OCI-LY7 (cell line): ENCODE measurements around the gene MRGPRE. TPM values are rescaled to one million over a fixed set of nuclear protein-coding genes. Genes with fewer than 3 reads are reported as not detected.

ENCODE experiments used
- BruUV-seq: library from RNA; stranded (reverse); fragments of 400-500 nt; replicated peaks from 2 replicates; lab custom pipeline; 2021; lab: Mats Ljungman, UMichigan
- CTCF ChIA-PET: fragments of 300-600 bp; sonication (Branson Sonifier 250); formaldehyde crosslinking; loops from one replicate; lab custom pipeline; 2022; ENCODE audit warnings: antibody characterized with exemption; ENCODE audit not compliant: unreplicated experiment; lab: Charles Lee
- POLR2A ChIA-PET: fragments of 300-600 bp; sonication (Branson Sonifier 250); formaldehyde crosslinking; loops from one replicate; lab custom pipeline; 2022; ENCODE audit warnings: antibody characterized with exemption; lab: Charles Lee
- DNase-seq: peaks from one replicate; pipeline ENCODE4 v3.0.0-alpha.2; 2015; ENCODE audit warnings: low spot score
- H2AFZ ChIP-seq: fragments of 200-600 bp; sonication (generic), shearing (Covaris generic); 2 replicates; pipeline ENCODE4 v1.6.1; 2014; ENCODE audit warnings: mild to moderate bottlenecking, antibody characterized with exemption, low read length, moderate library complexity
- H3K27ac ChIP-seq: fragments of 200-600 bp; sonication (generic); 2 replicates; pipeline ENCODE4 v1.5.1; 2014; ENCODE audit warnings: mixed run types, low read depth, mild to moderate bottlenecking, moderate library complexity, low read length, inconsistent platforms; ENCODE audit not compliant: poor library complexity, severe bottlenecking
- H3K36me3 ChIP-seq: fragments of 200-600 bp; sonication (generic); 2 replicates; pipeline ENCODE4 v1.6.1; 2014; ENCODE audit warnings: mild to moderate bottlenecking, antibody characterized with exemption, low read length, moderate library complexity, mixed read lengths; ENCODE audit not compliant: insufficient read depth
- H3K4me1 ChIP-seq: fragments of 200-600 bp; sonication (generic); 2 replicates; pipeline ENCODE4 v1.5.1; 2014; ENCODE audit warnings: mild to moderate bottlenecking, low read length; ENCODE audit not compliant: insufficient read depth, poor library complexity, severe bottlenecking
- H3K4me2 ChIP-seq: fragments of 200-600 bp; sonication (generic); 2 replicates; pipeline ENCODE4 v1.6.1; 2014; ENCODE audit warnings: mild to moderate bottlenecking, low read length
- H3K4me3 ChIP-seq: fragments of 200-600 bp; sonication (generic); 2 replicates; pipeline ENCODE4 v1.5.1; 2014; ENCODE audit warnings: mild to moderate bottlenecking, low read depth, low read length; ENCODE audit not compliant: poor library complexity, severe bottlenecking
- H3K79me2 ChIP-seq: fragments of 200-600 bp; sonication (generic); 2 replicates; pipeline ENCODE4 v1.6.1; 2016; ENCODE audit warnings: low read depth, mild to moderate bottlenecking, low read length, moderate library complexity, mixed read lengths; ENCODE audit not compliant: insufficient read depth
- H3K9me2 ChIP-seq: fragments of 200-600 bp; sonication (generic); 2 replicates; pipeline ENCODE4 v1.6.1; 2016; ENCODE audit warnings: mild to moderate bottlenecking, low read length, mixed read lengths; ENCODE audit not compliant: insufficient read depth
- H3K9me3 ChIP-seq: fragments of 200-600 bp; sonication (generic); 2 replicates; pipeline ENCODE4 v1.6.1; 2014; ENCODE audit warnings: mild to moderate bottlenecking, mixed run types, low read length, mixed read lengths
- H4K20me1 ChIP-seq: fragments of 200-600 bp; sonication (generic); 2 replicates; pipeline ENCODE4 v1.6.1; 2014; ENCODE audit warnings: mild to moderate bottlenecking, antibody characterized with exemption, low read length, moderate library complexity, mixed read lengths; ENCODE audit not compliant: insufficient read depth
- EZH2phosphoT487 ChIP-seq: fragments of 200-600 bp; sonication (generic); IDR thresholded peaks from 2 replicates; pipeline ENCODE4 v1.6.1; 2018; ENCODE audit warnings: low read depth, borderline replicate concordance, mild to moderate bottlenecking, mixed run types, antibody characterized with exemption, low read length, moderate library complexity, mixed read lengths
- intact Hi-C: fragments of 100-400 bp; cut with micrococcal nuclease; formaldehyde crosslinking; loops from one replicate; pipeline ENCODE4 v1.10.0; 2022; ENCODE audit not compliant: unreplicated experiment
- total RNA-seq, 2 experiments: library from RNA; depleted of rRNA in 1 of 2; stranded (reverse); fragments of >200 nt in 1 of 2; shearing (Covaris generic) in 1 of 2; gene quantifications; 2 replicates each; pipeline ENCODE4 v1.2.3, GENCODE V29; 2014 to 2022
- TF ChIP-seq, protein P1 (sequence below): fragments of 200-600 bp; sonication (generic); conservative IDR thresholded peaks from 2 replicates; pipeline ENCODE4 v1.5.1; 2014; ENCODE audit warnings: mild to moderate bottlenecking, antibody characterized with exemption, low read length, moderate library complexity, mixed read lengths

MRGPRE gene
- total RNA-seq, 2 experiments from 2014 or later = not detected

DNA sequence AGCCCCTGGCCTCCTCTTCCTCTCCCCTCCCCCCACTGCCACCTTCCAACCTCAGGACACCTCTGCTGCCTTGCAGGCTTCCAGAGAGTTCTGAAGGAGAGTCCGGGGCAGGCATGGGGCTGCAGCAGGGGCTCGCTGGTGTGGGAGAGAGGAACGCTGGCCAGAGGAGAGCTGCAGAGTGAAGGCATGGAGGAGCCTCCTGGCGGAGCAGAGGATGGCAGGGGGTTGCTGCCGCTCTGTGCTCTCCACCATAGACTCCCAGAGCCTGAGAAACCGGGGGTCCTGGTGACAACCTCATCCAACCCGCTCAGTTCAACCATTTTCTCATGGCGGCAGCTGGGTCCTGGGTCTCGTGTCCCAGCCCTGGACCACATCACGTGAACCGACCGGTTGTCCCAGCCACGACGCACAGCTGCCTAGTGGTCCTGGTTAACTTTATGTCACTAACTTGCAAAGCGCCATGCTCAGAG lies 31.1 kb downstream of the MRGPRE start:
- no peak overlapping the region for H3K4me2 ChIP-seq
- CTCF ChIA-PET = no interaction called here
- DNase-seq = no peak
- TF ChIP-seq, protein P1, sequence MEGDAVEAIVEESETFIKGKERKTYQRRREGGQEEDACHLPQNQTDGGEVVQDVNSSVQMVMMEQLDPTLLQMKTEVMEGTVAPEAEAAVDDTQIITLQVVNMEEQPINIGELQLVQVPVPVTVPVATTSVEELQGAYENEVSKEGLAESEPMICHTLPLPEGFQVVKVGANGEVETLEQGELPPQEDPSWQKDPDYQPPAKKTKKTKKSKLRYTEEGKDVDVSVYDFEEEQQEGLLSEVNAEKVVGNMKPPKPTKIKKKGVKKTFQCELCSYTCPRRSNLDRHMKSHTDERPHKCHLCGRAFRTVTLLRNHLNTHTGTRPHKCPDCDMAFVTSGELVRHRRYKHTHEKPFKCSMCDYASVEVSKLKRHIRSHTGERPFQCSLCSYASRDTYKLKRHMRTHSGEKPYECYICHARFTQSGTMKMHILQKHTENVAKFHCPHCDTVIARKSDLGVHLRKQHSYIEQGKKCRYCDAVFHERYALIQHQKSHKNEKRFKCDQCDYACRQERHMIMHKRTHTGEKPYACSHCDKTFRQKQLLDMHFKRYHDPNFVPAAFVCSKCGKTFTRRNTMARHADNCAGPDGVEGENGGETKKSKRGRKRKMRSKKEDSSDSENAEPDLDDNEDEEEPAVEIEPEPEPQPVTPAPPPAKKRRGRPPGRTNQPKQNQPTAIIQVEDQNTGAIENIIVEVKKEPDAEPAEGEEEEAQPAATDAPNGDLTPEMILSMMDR = no peak
- no peak for TF ChIP-seq EZH2phosphoT487
- no TSS peak for BruUV-seq
- H3K9me3 ChIP-seq = no peaks in the 10 kb centered on the region
- no peak overlapping the region for H3K4me3 ChIP-seq
- intact Hi-C loops = no loop called here
- H2AFZ ChIP-seq = no peak overlapping the region
- no peaks in the 10 kb centered on the region for H3K79me2 ChIP-seq
- no peaks in the 10 kb centered on the region for H3K36me3 ChIP-seq
- no peaks in the 10 kb centered on the region for H3K4me1 ChIP-seq
- H3K27ac ChIP-seq = no peak overlapping the region
- H3K9me2 ChIP-seq = no peaks in the 10 kb centered on the region
- POLR2A ChIA-PET = no interaction called here
- no peaks in the 10 kb centered on the region for H4K20me1 ChIP-seq

DNA sequence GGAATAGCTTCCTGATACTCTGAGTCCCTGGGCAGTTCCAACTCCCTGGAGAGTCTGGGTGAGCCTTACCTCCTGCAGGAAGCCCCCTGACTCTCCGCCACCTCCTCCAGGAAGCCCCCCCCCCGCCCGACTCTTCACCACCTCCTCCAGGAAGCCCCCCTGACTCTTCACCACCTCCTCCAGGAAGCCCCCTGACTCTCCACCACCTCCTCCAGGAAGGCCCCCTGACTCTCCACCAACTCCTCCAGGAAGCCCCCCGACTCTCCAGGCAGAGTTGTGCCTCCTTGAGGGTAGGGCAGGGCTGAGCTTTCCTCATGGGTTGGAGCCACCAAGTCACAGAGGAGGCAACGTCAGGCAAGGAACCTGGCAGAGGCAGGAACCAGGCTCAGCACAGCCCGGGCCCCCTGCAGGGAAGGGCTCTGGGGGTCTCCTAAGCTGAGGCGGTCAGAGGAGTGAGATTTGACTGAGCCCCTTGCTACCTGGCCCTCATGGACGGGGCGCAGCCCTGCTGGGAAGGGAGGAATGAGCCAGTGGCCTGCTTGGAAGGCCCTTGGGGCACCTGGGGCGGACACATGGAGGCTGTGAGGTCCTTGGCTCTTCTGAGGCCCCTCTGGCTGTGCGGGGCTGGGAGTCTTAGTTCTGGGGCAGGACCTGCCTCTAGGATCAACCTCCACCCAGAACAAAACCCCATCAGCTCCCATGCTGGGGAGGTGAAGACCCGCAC lies 31.7 kb downstream of the MRGPRE start:
- no TSS peak for BruUV-seq
- H3K4me2 ChIP-seq = no peak overlapping the region
- H3K9me3 ChIP-seq = no peaks in the 10 kb centered on the region
- H3K79me2 ChIP-seq = no peaks in the 10 kb centered on the region
- H3K27ac ChIP-seq = no peak overlapping the region
- ChIA-PET CTCF (no interaction called here), POLR2A (no interaction called here)
- no peak for DNase-seq
- no peaks in the 10 kb centered on the region for H3K4me1 ChIP-seq
- H3K36me3 ChIP-seq = no peaks in the 10 kb centered on the region
- no peak overlapping the region for H3K4me3 ChIP-seq
- intact Hi-C loops = no loop called here
- no peaks in the 10 kb centered on the region for H3K9me2 ChIP-seq
- H4K20me1 ChIP-seq = no peaks in the 10 kb centered on the region
- no peak for TF ChIP-seq EZH2phosphoT487
- TF ChIP-seq, protein P1 = no peak
- H2AFZ ChIP-seq = no peak overlapping the region
